Common myeloid progenitor, CD34-positive (primary cell): ENCODE results near the gene CCL19.

Source experiments
- CTCF ChIA-PET: fragments of 350-600 bp; sonication (Branson Sonifier 250); formaldehyde crosslinking; loops from one replicate; lab custom pipeline; 2021; ENCODE audit warnings: antibody characterized with exemption; lab: Charles Lee
- POLR2A ChIA-PET: fragments of 350-600 bp; sonication (Branson Sonifier 250); formaldehyde crosslinking; loops from one replicate; lab custom pipeline; 2021; ENCODE audit warnings: antibody characterized with exemption; lab: Charles Lee
- DNase-seq, 3 donors: peaks; one replicate each; pipeline versions ENCODE4 v3.0.0 to v3.0.0-alpha.2; 2013
- H3K27ac ChIP-seq, 2 experiments: 1 replicate in 1 of 2; 2 replicates in 1 of 2; pipeline ENCODE4 v1.7.0; 2013; ENCODE audit warnings: inconsistent platforms in 2 of 2, low read length in 2 of 2, mild to moderate bottlenecking in 2 of 2, low read depth in 1 of 2, moderate library complexity in 1 of 2; ENCODE audit not compliant: severe bottlenecking in 2 of 2, insufficient read depth in 1 of 2, poor library complexity in 1 of 2
- H3K27me3 ChIP-seq, 5 experiments: replicated peaks in 2 of 5; 1 replicate in 3 of 5; 2 replicates in 2 of 5; pipeline versions ENCODE4 v1.6.1 to v1.7.0; 2013; ENCODE audit warnings: low read length in 4 of 5, mild to moderate bottlenecking in 2 of 5, moderate library complexity in 2 of 5, inconsistent platforms in 1 of 5; ENCODE audit not compliant: insufficient read depth in 5 of 5, control insufficient read depth in 4 of 5
- H3K36me3 ChIP-seq, 4 experiments: 1 replicate in 2 of 4; 2 replicates in 2 of 4; pipeline versions ENCODE4 v1.6.1 to v1.7.0; 2013; ENCODE audit warnings: low read length in 3 of 4, control low read depth in 1 of 4, mild to moderate bottlenecking in 1 of 4; ENCODE audit not compliant: control insufficient read depth in 4 of 4, insufficient read depth in 4 of 4
- H3K4me1 ChIP-seq, 4 experiments: 1 replicate in 3 of 4; 2 replicates in 1 of 4; pipeline versions ENCODE4 v1.6.1 to v1.7.1; 2013; ENCODE audit warnings: low read length in 3 of 4, mild to moderate bottlenecking in 3 of 4, control low read depth in 1 of 4, inconsistent platforms in 1 of 4, moderate library complexity in 1 of 4; ENCODE audit not compliant: control insufficient read depth in 4 of 4, insufficient read depth in 4 of 4; ENCODE audit errors: control extremely low read depth in 1 of 4
- H3K4me3 ChIP-seq, 7 experiments: 1 replicate in 4 of 7; 2 replicates in 3 of 7; pipeline versions ENCODE4 v1.5.1 to v1.7.0; 2013; ENCODE audit warnings: mild to moderate bottlenecking in 7 of 7, low read length in 6 of 7, moderate library complexity in 6 of 7, inconsistent platforms in 2 of 7, low read depth in 2 of 7, control low read depth in 1 of 7; ENCODE audit not compliant: insufficient read depth in 4 of 7, control insufficient read depth in 1 of 7; ENCODE audit errors: extremely low read depth in 1 of 7
- H3K9me3 ChIP-seq, 5 experiments: 1 replicate in 4 of 5; 2 replicates in 1 of 5; pipeline versions ENCODE4 v1.6.1 to v1.7.1; 2013; ENCODE audit warnings: low read length in 4 of 5, mild to moderate bottlenecking in 2 of 5, inconsistent platforms in 1 of 5, low read depth in 1 of 5, moderate library complexity in 1 of 5; ENCODE audit not compliant: control insufficient read depth in 4 of 5, insufficient read depth in 2 of 5; ENCODE audit errors: control extremely low read depth in 1 of 5
- WGBS: methylation state at CpG from one replicate; pipeline ENCODE4 v1.1.5; 2013; ENCODE audit not compliant: insufficient coverage; 5-methylcytosine and 5-hydroxymethylcytosine counted together

CCL19 gene

DNA sequence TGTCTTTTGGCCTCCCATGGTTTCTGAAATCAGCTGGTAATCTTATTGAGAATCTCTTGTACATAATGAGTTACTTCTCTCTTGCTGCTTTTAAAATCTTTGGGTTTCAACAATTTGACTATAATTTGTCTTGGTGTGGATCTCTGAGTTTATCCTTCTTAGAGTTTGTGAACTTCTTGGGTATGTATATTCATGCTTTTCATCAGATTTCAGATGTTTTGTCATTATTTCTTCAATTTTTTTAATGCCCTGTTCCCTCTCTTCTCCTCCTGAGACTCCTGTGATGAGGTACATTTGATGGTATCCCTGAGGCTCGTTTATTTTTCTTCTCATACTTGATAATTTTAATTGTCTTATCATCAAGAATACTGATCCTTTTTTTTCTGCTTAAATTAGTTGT lies 21.1 kb upstream of the CCL19 start:
- H3K36me3 ChIP-seq: no peaks in the 10 kb centered on the region
- POLR2A ChIA-PET: no interaction called here
- no CpG with 5 or more reads among the region's 1 CpG for WGBS
- no peak overlapping the region for H3K27ac ChIP-seq
- peaks cover 0 to 6% (median 5%) of the 10 kb centered on the region in 5 experiments for H3K27me3 ChIP-seq
- H3K4me1 ChIP-seq: no peaks in the 10 kb centered on the region
- H3K4me3 ChIP-seq: no peak overlapping the region
- CTCF ChIA-PET: no interaction called here
- DNase-seq: no peak
- no peaks in the 10 kb centered on the region for H3K9me3 ChIP-seq

- CTCF ChIA-PET: interaction anchor here (0.7 kb wide), 1 partner anchor 26 kb away, joined by 3 read pairs; no protein-coding TSS in a partner anchor
- POLR2A ChIA-PET: no interaction called here
- Histone ChIP-seq H3K27me3 (peaks cover 0 to 6% (median 4%) of the 10 kb centered on the region in 5 experiments), H3K36me3 (no peaks in the 10 kb centered on the region), H3K4me1 (no peaks in the 10 kb centered on the region), H3K4me3 (no peak within 1 kb of the TSS), H3K9me3 (no peaks in the 10 kb centered on the region), H3K27ac (no peak within 1 kb of the TSS)
- DNase-seq: no peak
- WGBS: no CpG with 5 or more reads among the region's 2 CpGs
Measured at GRCh38 chr9:34710023-34710422, 18.9 kb upstream of the CCL19 start, which contains the start of gene CCL21. Gene CCL21 (minus strand): TSS chr9:34710136. CDS start chr9:34710066, 70 bp downstream.

DNA sequence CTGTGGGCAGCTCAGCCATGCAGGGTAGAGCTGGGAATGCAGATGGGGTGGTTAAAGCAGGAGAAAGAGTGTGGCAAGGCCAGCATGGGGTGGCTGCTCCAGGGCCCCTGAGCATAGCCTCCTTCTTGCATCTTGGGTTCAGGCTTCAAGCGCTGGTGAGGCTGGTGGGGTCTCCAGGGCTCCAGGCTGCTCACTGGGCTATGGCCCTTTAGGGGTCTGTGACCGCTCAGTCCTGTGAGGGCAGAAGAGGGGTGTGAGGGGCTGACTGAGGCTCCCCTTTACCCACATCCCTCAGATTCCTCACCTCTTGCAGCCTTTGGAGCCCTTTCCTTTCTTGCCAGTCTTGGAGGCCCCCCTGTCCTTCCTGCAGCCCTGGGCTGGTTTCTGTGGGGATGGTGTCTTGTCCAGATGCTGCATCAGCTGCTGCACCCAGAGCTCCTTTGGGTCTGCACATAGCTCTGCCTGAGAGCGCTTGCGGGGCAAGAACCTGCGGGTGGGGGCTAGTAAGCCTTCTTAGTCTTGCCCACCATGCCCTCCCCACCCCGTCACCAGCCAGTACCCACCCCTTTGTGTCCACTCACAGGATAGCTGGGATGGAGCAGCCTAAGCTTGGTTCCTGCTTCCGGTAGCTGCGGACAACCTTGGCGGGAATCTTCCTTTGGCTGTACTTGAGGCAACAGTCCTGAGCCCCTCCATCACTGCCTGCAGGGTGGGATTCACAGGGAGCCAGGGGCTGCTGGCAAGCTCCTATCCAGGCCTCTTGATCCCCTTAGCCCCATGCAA lies 18.3 kb upstream of the CCL19 start:
- Histone ChIP-seq H3K27ac (no peak overlapping the region), H3K9me3 (no peaks in the 10 kb centered on the region), H3K27me3 (peaks cover 0 to 5% (median 2%) of the 10 kb centered on the region in 5 experiments), H3K4me3 (no peak overlapping the region), H3K4me1 (no peaks in the 10 kb centered on the region), H3K36me3 (no peaks in the 10 kb centered on the region)
- CTCF ChIA-PET: interaction anchor here (0.7 to 1.3 kb wide), 2 partner anchors 17 to 27 kb away, joined by 3 read pairs; no protein-coding TSS in a partner anchor
- POLR2A ChIA-PET: no interaction called here
- DNase-seq: no peak
- 100% methylated on average over 5 of the region's 9 CpGs for WGBS

DNA sequence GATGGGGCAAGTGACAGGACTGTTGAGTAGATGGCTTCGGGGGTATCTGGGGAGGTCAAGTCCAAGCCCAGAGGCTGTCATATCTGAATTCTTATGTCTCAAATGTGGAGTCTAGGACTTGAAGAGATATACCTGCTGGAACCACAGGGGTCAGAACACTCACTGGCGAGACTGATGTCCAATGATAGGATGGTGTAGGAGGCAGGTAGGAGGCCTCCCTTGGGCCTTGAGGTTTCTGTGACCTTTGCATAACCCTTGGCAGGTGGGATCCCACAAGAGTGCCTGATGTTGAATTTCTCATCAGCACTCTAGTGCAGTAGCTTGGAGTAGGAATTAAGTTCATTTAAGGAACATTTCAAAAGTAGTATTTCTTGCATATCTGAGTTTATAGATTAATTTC lies 16.1 kb upstream of the CCL19 start:
- Histone ChIP-seq H3K4me1 (peaks cover 0 to 2% (median 0%) of the 10 kb centered on the region in 4 experiments), H3K27ac (no peak overlapping the region), H3K9me3 (no peaks in the 10 kb centered on the region), H3K36me3 (no peaks in the 10 kb centered on the region), H3K27me3 (peaks cover 0 to 4% (median 0%) of the 10 kb centered on the region in 5 experiments), H3K4me3 (no peak overlapping the region)
- ChIA-PET POLR2A (no interaction called here), CTCF (interaction anchor here (1.1 to 1.5 kb wide), 2 partner anchors 9 to 33 kb away, joined by 3 to 4 read pairs; no protein-coding TSS in a partner anchor)
- 94% methylated on average over 2 of the region's 2 CpGs for WGBS
- no peak for DNase-seq

GRCh38 chr9:34701769-34702736 lies 11.0 kb upstream of the CCL19 start:
- Histone ChIP-seq H3K36me3 (no peaks in the 10 kb centered on the region), H3K4me3 (peak overlapping the region; percentile 19 to 80 (median 60)), H3K4me1 (peaks cover 3 to 13% (median 8%) of the 10 kb centered on the region in 4 experiments), H3K27me3 (peaks cover 3 to 11% (median 10%) of the 10 kb centered on the region in 5 experiments), H3K27ac (no peak overlapping the region), H3K9me3 (no peaks in the 10 kb centered on the region)
- peak; percentile 74 to 82 (median 75) for DNase-seq
- WGBS: under 1% methylated on average over 19 of the region's 30 CpGs
- CTCF ChIA-PET: interaction anchor here (0.7 to 9.8 kb wide), 20 partner anchors 9 to 580 kb away, joined by 3 to 220 read pairs (median 4); partner anchors contain the start of genes CCL19, CCL27 and DCTN3
- POLR2A ChIA-PET: interaction anchor here (1.1 kb wide), 1 partner anchor 27 kb away, joined by 3 read pairs; no protein-coding TSS in a partner anchor

- ChIA-PET CTCF (interaction anchor here (1.0 to 9.8 kb wide), 7 partner anchors 12 to 579 kb away, joined by 3 to 220 read pairs (median 12); partner anchors contain the start of genes CCL19, CCL27 and GALT), POLR2A (no interaction called here)
- 12% methylated on average over 49 of the region's 52 CpGs for WGBS
Measured at GRCh38 chr9:34701023-34701768, 10.1 kb upstream of the CCL19 start.

More at GRCh38 chr9:34701023-34701768, 10.1 kb upstream of the CCL19 start:
- Histone ChIP-seq H3K4me3 (peak overlapping the region; percentile 19 to 80 (median 60)), H3K27ac (no peak overlapping the region), H3K4me1 (peaks cover 3 to 13% (median 8%) of the 10 kb centered on the region in 4 experiments), H3K9me3 (no peaks in the 10 kb centered on the region), H3K27me3 (peaks cover 3 to 11% (median 10%) of the 10 kb centered on the region in 5 experiments), H3K36me3 (no peaks in the 10 kb centered on the region)
- peak; percentile 62 to 82 (median 79) for DNase-seq
